ENCODE results near the gene CAPS2. TPM values are rescaled to one million over a fixed set of nuclear protein-coding genes. Genes with fewer than 3 reads are reported as not detected.

Gene CAPS2
- total and polyA plus RNA-seq, 2 experiments from 2014 or later, result 2.9 to 7.4 TPM

GRCh38 chr12:75354011-75354410 is 23.9 kb upstream of the CAPS2 start:
- no peaks in the 10 kb centered on the region; the same call in 1 of the 2 replicates for H3K36me3 ChIP-seq (ENCODE audit: insufficient read depth)
- Mint-ChIP-seq H3K36me3 (ENCODE audit: low read depth) (peaks cover 18% of the 10 kb centered on the region), H3K4me3 (no peak overlapping the region), H3K27ac (no peak overlapping the region), H3K27me3 (ENCODE audit: insufficient read depth, low read depth, poor library complexity) (no peaks in the 10 kb centered on the region), H3K9me3 (peaks cover 22% of the 10 kb centered on the region), H3K4me1 (no peaks in the 10 kb centered on the region)
- H2AFZ ChIP-seq, result no peak overlapping the region
- no peaks in the 10 kb centered on the region for H4K20me1 ChIP-seq (replicated peaks; ENCODE audit: insufficient read depth)
- H3K27ac ChIP-seq (ENCODE audit: low read depth), result no peak overlapping the region
- no peaks in the 10 kb centered on the region for H3K79me2 ChIP-seq (replicated peaks; ENCODE audit: insufficient read depth)
- ATAC-seq (no peak), DNase-seq (ENCODE audit: low spot score) (no peak)
- no peaks in the 10 kb centered on the region for H3K4me1 ChIP-seq (ENCODE audit: insufficient read depth)
- H3F3A ChIP-seq (replicated peaks; ENCODE audit: low read depth), result no peaks in the 10 kb centered on the region
- H3K4me2 ChIP-seq, result no peak overlapping the region
- H3K27me3 ChIP-seq (ENCODE audit: insufficient read depth), result no peaks in the 10 kb centered on the region
- H3K9me2 ChIP-seq (ENCODE audit: insufficient read depth), result no peaks in the 10 kb centered on the region; the same call in 1 of the 2 replicates
- TF ChIP-seq NANOG (IDR thresholded peaks at IDR 0.05; ENCODE audit: borderline replicate concordance) (no peak), EZH2 (IDR thresholded peaks at IDR 0.05; ENCODE audit: low read depth, unreplicated experiment) (no peak), CTCF (conservative IDR thresholded peaks at IDR 0.05; ENCODE audit: low read depth in 2 of 2) (no peak), EZH2phosphoT487 (IDR thresholded peaks at IDR 0.05; ENCODE audit: unreplicated experiment) (no peak), ZNF331 (CRISPR knock-in tag; IDR thresholded peaks at IDR 0.05; ENCODE audit: low read depth) (no peak), CREB1 (CRISPR knock-in tag; IDR thresholded peaks at IDR 0.05; ENCODE audit: low read depth) (no peak), REST (IDR thresholded peaks at IDR 0.05; ENCODE audit: unreplicated experiment) (no peak), JUNB (IDR thresholded peaks at IDR 0.05; ENCODE audit: unreplicated experiment) (no peak), ETS1 (IDR thresholded peaks at IDR 0.05) (no peak), POLR2AphosphoS5 (IDR thresholded peaks at IDR 0.05; ENCODE audit: low read depth) (no peak)
- H3K4me3 ChIP-seq, result no peak overlapping the region
